ENCODE data around the gene GPR17. TPM values are rescaled to one million over a fixed set of nuclear protein-coding genes. Genes with fewer than 3 reads are reported as not detected.

GPR17 gene
- total RNA-seq, 1 experiment from 2014 or later = not detected

DNA sequence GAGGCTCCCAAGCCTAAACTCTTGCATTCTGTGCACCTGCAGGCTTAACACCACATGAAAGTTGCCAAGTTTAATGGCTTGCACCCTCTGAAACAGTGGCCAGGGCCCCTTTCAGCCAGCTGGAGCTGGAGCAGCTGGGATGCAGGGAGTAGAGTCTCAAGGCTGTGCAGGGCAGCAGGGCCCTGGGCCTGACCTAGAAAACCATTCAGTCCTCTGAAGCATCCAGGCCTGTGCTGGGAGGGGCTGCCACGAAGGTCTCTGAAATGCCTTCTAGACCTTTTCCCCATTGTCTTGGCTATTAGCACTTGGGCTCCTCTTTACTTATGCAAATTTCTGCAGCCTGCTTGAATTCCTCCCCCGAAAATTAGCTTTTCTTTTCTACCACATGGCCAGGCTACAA, 44.7 kb downstream of the GPR17 start:
- no peak for DNase-seq (ENCODE audit: low read depth)

DNA sequence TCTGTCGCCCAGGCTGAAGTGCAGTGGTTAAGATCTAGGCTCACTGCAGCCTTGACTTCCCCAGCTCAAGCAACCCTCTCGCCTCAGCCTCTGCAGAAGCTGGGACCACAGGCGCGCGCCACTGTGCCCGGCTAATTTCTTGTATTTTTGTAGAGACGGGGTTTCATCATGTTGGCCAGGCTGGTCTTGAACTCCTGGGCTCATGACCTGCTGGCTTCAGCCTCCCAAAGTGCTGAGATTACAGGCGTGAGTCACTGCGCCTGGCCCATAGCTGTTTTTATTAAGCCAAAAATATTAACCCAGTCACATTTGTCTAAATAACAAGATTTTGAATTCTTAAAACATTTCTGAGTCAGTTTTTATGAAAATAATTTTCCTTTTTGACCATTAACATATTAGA, 49.0 kb downstream of the GPR17 start:
- no peak for DNase-seq (ENCODE audit: low read depth)

DNA sequence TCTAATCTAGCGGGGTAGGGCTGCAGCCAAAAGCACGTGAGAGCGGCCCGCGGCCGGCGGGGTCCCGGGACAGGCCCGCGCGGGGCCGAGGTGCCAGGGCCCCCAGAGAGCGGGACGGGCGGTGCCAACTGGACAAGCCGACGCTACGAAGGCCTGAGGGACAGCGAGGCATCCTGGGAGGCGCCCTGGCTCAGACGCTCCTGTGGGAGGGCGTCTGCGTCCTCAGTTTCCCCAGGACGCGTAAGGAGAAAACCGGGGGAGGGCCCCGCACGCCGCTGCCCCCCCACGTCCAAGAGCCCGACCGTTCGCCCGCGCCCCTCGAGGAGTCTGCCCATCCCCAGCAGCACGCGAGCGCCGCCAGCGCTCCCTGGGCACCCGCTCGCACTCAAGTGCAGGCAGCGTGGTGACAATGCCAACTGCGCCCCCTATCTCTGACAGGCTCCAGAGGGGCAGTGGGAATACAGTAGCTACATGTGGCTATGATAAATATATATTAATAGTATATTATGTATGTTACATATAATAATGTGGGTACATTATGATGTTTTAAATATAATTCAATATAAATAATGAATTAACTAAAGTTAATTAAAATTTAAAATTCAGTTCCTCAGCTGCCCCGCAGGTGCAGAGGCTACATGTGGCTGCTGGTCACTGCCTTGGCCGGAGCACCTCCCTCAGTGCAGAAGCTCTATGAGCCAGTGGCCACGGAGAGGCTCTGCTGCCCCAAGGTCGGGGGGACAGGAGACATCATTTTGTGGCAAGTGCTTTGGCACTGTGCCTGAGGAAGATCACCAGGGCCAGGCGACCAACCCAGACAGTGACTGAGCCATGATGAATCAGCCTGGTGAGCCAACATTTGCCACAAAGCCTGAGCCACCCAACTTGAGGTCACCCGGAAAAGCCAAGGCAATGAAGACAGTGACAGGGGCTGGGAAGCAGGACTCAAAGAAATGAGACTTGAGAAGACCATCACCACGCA, 49.8 kb downstream of the GPR17 start:
- DNase-seq (ENCODE audit: low read depth) = peak; percentile 70

DNA sequence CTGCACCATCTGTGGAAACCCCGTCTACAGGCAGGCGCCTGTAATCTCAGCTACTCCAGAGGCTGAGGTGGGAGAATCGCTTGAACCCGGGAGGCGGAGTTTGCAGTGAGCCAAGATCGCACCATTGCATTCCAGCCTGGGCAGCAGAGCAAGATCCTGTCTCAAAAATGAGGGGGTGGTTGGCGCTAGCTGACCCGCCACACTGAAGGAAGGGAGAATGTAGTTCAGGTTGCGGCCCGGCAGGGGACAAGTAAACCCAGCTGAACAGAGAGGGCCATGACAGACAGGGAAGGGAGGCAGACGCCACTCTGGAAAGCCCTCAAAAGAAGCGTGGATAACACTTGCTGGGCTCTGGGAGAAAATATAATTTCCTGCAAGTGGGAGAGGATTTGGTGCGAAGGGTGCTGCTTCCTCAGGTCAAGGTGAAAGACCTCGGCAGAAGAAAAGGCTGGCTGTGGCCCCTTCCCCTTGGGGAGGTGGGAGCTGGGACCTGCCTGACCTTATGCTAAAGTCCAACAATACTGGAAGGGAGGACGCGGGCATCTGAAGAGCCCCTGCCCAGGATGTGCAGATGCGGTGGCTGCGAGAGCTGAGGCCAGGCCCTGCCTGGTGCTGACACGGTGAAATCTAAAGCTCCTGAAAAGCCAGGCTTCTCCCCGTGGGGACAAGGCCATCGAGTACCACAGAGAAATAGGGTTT, 51.7 kb downstream of the GPR17 start:
- no peak for DNase-seq (ENCODE audit: low read depth)

DNA sequence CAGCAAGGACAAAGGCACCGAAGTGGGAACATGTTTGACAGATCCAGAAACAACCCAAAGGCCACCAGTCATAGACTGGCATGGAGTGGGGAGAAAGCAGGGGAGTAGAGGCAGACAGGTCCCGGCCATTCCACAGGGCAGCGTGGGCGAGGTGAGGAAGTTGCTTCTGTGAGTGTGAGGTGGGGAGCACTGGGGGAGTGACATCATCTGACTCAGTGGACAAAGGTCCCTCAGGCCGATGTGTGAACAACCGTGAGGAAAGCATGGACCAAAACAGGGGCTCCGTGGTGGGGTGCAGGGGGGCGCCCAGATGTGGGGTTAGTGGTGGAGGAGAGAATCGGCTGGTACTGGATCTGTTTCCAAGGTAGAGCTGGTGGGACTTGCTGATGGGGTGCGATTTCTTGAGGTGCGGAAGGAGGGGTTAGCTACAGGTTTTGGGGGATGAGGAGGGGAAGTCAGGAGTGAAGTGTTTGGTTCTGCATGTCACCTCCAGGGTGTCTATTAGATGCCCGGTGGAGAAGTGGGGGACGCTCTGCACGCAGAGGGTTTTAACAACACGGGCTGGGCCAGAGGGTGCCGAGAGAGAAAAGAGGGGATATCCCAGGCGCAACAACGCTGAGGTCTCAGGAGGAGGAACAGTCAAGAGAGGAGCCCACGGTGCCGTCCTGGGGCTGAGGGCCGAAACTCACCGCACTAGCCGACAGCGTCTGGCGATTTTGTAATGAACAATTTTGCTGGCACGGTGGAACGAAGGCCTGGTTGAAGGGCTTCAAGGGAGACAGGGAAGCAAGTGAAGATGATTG, 52.8 kb downstream of the GPR17 start:
- DNase-seq (ENCODE audit: low read depth) = no peak

DNA sequence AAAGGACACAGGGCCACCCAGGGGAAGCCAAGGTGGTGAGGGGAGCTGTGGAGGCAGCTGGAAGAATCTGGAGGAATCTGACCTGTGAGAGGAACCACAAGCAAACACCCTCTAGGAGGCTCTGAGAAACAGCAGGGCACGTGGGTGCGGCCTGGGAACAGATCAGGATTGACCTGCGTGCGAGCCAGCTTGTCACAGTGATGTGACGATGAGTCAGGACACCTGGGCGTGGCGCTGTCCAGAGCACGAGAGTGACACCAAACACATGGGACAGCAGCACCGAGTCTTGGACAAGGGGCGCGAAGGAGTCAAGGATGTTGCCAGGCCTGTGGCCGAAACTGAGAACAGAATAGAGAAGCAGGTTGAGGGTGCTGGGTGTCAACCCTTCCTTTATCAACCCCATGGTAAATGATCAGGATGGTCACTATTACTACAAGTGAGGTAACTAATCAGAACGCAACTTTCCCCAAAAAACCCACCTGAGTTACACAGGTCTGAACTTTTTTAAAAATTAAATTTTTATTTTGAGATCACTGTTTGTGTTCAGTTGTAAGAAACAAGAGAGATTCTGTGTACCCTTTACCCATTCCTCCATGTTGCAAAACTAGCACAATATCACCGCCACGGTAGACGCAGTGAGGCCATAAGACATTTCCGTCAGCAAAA, 54.7 kb downstream of the GPR17 start:
- DNase-seq (ENCODE audit: low read depth) = peak; percentile 37

DNA sequence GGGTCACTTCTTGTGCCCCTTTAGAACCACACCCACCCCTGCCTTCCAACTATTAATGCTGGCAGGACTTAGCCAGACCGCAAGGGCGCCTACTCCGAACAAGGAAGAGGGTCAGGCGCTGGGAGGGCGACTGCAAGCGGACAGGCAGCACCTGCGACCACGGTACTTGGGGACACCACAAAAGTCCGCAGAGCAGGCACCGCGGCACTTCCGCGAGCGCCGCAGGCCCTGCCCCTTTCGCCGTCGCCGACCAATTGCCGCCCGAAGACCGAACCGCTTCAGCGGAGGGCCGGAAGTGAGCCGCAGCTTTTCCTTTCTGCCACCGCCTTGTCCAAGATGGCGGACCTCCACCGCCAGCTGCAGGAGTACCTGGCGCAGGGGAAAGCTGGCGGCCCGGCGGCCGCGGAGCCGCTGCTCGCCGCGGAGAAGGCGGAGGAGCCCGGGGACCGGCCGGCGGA, 55.3 kb downstream of the GPR17 start, which contains the start of gene SFT2D3:
SFT2D3 (plus strand) TSS at position 305 of the 458 bp plus-strand sequence; CDS start at position 337, 32 bp downstream.
- peak; percentile 94 for DNase-seq (ENCODE audit: low read depth)

DNA sequence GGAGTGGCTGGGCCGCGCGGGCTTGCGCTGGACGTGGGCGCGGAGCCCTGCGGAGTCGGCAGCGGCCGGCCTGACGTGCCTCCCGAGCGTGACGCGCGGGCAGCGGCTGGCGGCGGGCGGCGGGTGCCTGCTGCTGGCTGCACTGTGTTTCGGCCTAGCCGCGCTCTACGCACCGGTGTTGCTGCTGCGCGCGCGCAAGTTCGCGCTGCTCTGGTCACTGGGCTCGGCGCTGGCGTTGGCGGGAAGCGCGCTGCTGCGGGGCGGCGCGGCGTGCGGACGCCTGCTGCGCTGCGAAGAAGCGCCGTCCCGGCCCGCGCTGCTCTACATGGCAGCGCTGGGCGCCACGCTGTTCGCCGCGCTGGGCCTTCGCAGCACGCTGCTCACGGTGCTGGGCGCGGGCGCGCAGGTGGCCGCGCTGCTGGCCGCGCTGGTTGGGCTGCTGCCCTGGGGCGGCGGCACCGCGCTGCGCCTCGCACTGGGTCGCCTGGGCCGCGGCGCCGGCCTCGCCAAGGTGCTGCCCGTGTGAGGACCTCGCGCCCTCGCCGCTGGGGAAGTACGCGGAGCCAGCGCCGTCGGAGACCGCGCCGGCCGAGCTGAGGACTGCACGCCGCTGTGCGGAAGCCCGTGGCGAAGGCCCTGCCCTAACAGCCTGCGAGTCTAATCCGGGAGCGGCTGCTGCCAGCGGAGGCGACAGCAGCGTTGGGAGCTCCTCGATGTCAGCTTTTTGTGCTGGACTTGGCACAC, 55.9 kb downstream of the GPR17 start:
- peak; percentile 84 for DNase-seq (ENCODE audit: low read depth)

Other genes starting within 250 kb of the GPR17 start
- gene PROC, start 227.7 kb upstream of the GPR17 start, total RNA-seq (2014; rRNA removed; shearing (Covaris generic)) = not detected in 2 replicates
- gene IWS1, start 119.7 kb upstream of the GPR17 start, total RNA-seq (2014; rRNA removed; shearing (Covaris generic)) = 54.6 and 98.3 TPM in 2 replicates
- 0.27 and 0.91 TPM in 2 replicates for gene MYO7B, start 110.5 kb upstream of the GPR17 start, total RNA-seq (2014; rRNA removed; shearing (Covaris generic))
- 0.51 TPM in 1 of 2 replicates, not detected in the other for gene LIMS2, start 29.4 kb downstream of the GPR17 start, total RNA-seq (2014; rRNA removed; shearing (Covaris generic))
- 6.0 and 6.1 TPM in 2 replicates for gene SFT2D3, start 55.3 kb downstream of the GPR17 start, total RNA-seq (2014; rRNA removed; shearing (Covaris generic))
- gene WDR33, start 165.0 kb downstream of the GPR17 start, total RNA-seq (2014; rRNA removed; shearing (Covaris generic)) = 21.9 and 26.0 TPM in 2 replicates
- 19.1 and 33.3 TPM in 2 replicates for gene POLR2D, start 212.0 kb downstream of the GPR17 start, total RNA-seq (2014; rRNA removed; shearing (Covaris generic))
- gene AMMECR1L, start 239.8 kb downstream of the GPR17 start, total RNA-seq (2014; rRNA removed; shearing (Covaris generic)) = 11.9 and 12.1 TPM in 2 replicates

All from Daoy (cell line).